Liver (tissue), 9 donors: Measurements from ENCODE around the gene TMEM220. TPM values are rescaled to one million over a fixed set of nuclear protein-coding genes. Genes with fewer than 3 reads are reported as not detected.

Experiments
- DNase-seq: peaks from one replicate; pipeline ENCODE4 v3.0.0-alpha.2; 2017; ENCODE audit warnings: low spot score
- H3K27ac ChIP-seq, 2 donors: one replicate each; pipeline ENCODE4 v1.7.0; 2013; ENCODE audit warnings: inconsistent platforms in 2 of 2, low read length in 2 of 2, control low read depth in 1 of 2, low read depth in 1 of 2, mild to moderate bottlenecking in 1 of 2
- H3K27me3 ChIP-seq, 4 donors: one replicate each; pipeline versions ENCODE4 v1.6.1 to v1.7.0; 2013; ENCODE audit warnings: low read length in 3 of 4, inconsistent platforms in 1 of 4, mild to moderate bottlenecking in 1 of 4, moderate library complexity in 1 of 4; ENCODE audit not compliant: control insufficient read depth in 4 of 4, insufficient read depth in 4 of 4
- H3K36me3 ChIP-seq, 4 donors: one replicate each; pipeline versions ENCODE4 v1.6.1 to v1.7.0; 2013; ENCODE audit warnings: low read length in 3 of 4, mild to moderate bottlenecking in 3 of 4, low read depth in 1 of 4, moderate library complexity in 1 of 4; ENCODE audit not compliant: control insufficient read depth in 4 of 4, insufficient read depth in 3 of 4
- H3K4me1 ChIP-seq, 4 donors: one replicate each; pipeline versions ENCODE4 v1.6.1 to v1.7.0; 2013; ENCODE audit warnings: low read length in 3 of 4, mild to moderate bottlenecking in 3 of 4, moderate library complexity in 1 of 4; ENCODE audit not compliant: control insufficient read depth in 4 of 4, insufficient read depth in 4 of 4
- H3K4me3 ChIP-seq, 3 donors: one replicate each; pipeline versions ENCODE4 v1.6.1 to v1.7.0; 2013; ENCODE audit warnings: low read length in 3 of 3, control low read depth in 1 of 3, low read depth in 1 of 3, mild to moderate bottlenecking in 1 of 3
- H3K9ac ChIP-seq, 2 donors: one replicate each; pipeline ENCODE4 v1.7.0; 2013; ENCODE audit warnings: low read length in 2 of 2, mild to moderate bottlenecking in 2 of 2, moderate library complexity in 2 of 2, control low read depth in 1 of 2, low read depth in 1 of 2
- H3K9me3 ChIP-seq, 4 donors: one replicate each; pipeline versions ENCODE4 v1.6.1 to v1.7.0; 2013; ENCODE audit warnings: low read length in 3 of 4; ENCODE audit not compliant: control insufficient read depth in 4 of 4
- EGR1 ChIP-seq, 2 donors: IDR thresholded peaks; 2 replicates each; pipeline ENCODE4 v1.6.1; 2016 to 2018; ENCODE audit warnings: antibody characterized with exemption in 2 of 2, low read depth in 2 of 2
- FOXA1 ChIP-seq: IDR thresholded peaks from 2 replicates; pipeline ENCODE4 v1.6.1; 2016; ENCODE audit warnings: antibody characterized with exemption
- FOXA2 ChIP-seq: IDR thresholded peaks from 2 replicates; pipeline ENCODE4 v1.6.1; 2016; ENCODE audit warnings: antibody characterized with exemption
- HNF4A ChIP-seq, 2 donors: conservative IDR thresholded peaks; 2 replicates each; pipeline ENCODE4 v1.6.1; 2016; ENCODE audit warnings: antibody characterized with exemption in 2 of 2, mild to moderate bottlenecking in 2 of 2
- HNF4G ChIP-seq: IDR thresholded peaks from 2 replicates; pipeline ENCODE4 v1.6.1; 2016; ENCODE audit warnings: antibody characterized with exemption
- MAX ChIP-seq: IDR thresholded peaks from 2 replicates; pipeline ENCODE4 v1.6.1; 2016; ENCODE audit warnings: antibody characterized with exemption
- RAD21 ChIP-seq, 2 donors: IDR thresholded peaks; 2 replicates each; pipeline ENCODE4 v1.6.1; 2016; ENCODE audit warnings: antibody characterized with exemption in 2 of 2, mild to moderate bottlenecking in 2 of 2
- REST ChIP-seq: IDR thresholded peaks from 2 replicates; pipeline ENCODE4 v1.6.1; 2016; ENCODE audit warnings: antibody characterized with exemption, mild to moderate bottlenecking
- RXRA ChIP-seq, 2 donors: IDR thresholded peaks; 2 replicates each; pipeline ENCODE4 v1.6.1; 2017 to 2018; ENCODE audit warnings: antibody characterized with exemption in 2 of 2, mild to moderate bottlenecking in 1 of 2
- SP1 ChIP-seq: IDR thresholded peaks from 2 replicates; pipeline ENCODE4 v1.6.1; 2018; ENCODE audit warnings: antibody characterized with exemption, mild to moderate bottlenecking
- TAF1 ChIP-seq: conservative IDR thresholded peaks from 2 replicates; pipeline ENCODE4 v1.6.1; 2016; ENCODE audit warnings: antibody characterized with exemption, mild to moderate bottlenecking
- YY1 ChIP-seq: IDR thresholded peaks from 2 replicates; pipeline ENCODE4 v1.6.1; 2016; ENCODE audit warnings: antibody characterized with exemption, mild to moderate bottlenecking
- WGBS: extraction: QIAGEN DNeasy Blood & Tissue Kit; methylation state at CpG from one replicate; pipeline ENCODE4 v1.1.7; 2013; 5-methylcytosine and 5-hydroxymethylcytosine counted together
- polyA plus RNA-seq, 2 donors: library from polyadenylated mRNA; stranded (reverse) in 1 of 2; unstranded in 1 of 2; fragments of 200-250 nt in 1 of 2; fragments of >200 nt in 1 of 2; fragmentation: Nextera tagmentation in 1 of 2; extraction: Ambion mirVana in 1 of 2; gene quantifications; one replicate each; pipeline versions ENCODE4 v1.2.1 to v1.2.3, GENCODE V29; 2013 to 2015
- total RNA-seq, 2 donors: library from RNA; depleted of rRNA; stranded (reverse); fragments of >200 nt; gene quantifications; one replicate each; pipeline ENCODE4 v1.2.3, GENCODE V29; 2014
- TF ChIP-seq, protein P1 (sequence below): IDR thresholded peaks from 2 replicates; pipeline ENCODE4 v1.6.1; 2016; ENCODE audit warnings: antibody characterized with exemption
- TF ChIP-seq, protein P2 (sequence below): IDR thresholded peaks from 2 replicates; pipeline ENCODE4 v1.6.1; 2016; ENCODE audit warnings: antibody characterized with exemption
- TF ChIP-seq, protein P3 (sequence below): fragments of 150-350 bp; IDR thresholded peaks from 2 replicates; pipeline ENCODE4 v1.5.1; 2017; ENCODE audit warnings: improper control_type of control experiment, low read depth, low read length; ENCODE audit not compliant: missing input control
- donor health status: healthy.
- donor health status: healthy.
- donor health status: healthy.
- donor health status: healthy.
- donor health status: healthy.

The TMEM220 gene
- total and polyA plus RNA-seq, 4 donors: 19.6 to 126 (median 28.8) TPM

DNA sequence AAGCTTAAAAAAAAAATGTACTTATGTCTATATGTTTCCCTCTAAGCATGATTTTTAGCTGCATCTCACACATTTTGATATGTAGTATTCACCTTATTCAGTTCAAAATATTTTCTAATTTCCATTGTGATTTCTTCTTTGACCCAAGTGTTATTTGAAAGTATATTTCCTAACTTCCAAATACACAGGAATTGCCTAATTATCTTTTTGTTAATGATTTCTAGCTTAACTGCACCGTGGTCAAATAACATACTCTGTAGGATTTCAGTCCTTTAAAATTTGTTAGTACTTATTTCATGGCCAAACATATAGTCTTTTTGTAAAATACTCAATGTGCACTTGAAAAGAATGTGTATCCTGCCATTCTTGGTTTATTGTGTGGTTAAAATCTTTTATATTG lies 11.3 kb downstream of the TMEM220 start:
- Histone ChIP-seq H3K9me3 (no peaks in the 10 kb centered on the region), H3K4me1 (peaks cover 1 to 20% (median 15%) of the 10 kb centered on the region in 4 donors), H3K27me3 (no peaks in the 10 kb centered on the region), H3K36me3 (peaks cover 2 to 21% (median 6%) of the 10 kb centered on the region in 4 donors), H3K9ac (no peak overlapping the region), H3K4me3 (no peak overlapping the region), H3K27ac (peak overlapping the region; percentile 41 to 46)
- TF ChIP-seq YY1 (peak; percentile 42), FOXA2 (peak; percentile 10), HNF4A (conservative IDR thresholded peaks at IDR 0.05) (peak; percentile 39 to 56), EGR1 (IDR thresholded peaks at IDR 0.05; ENCODE audit: low read depth in 2 of 2) (peak in 1 of 2 donors; percentile 30), SP1 (peak; percentile 32), RXRA (IDR thresholded peaks at IDR 0.05) (peak in 1 of 2 donors; percentile 40), MAX (peak; percentile 30), TAF1 (no peak), FOXA1 (no peak), RAD21 (IDR thresholded peaks at IDR 0.05) (peak in 1 of 2 donors; percentile 13), REST (no peak), HNF4G (no peak)
- TF ChIP-seq, protein P1, sequence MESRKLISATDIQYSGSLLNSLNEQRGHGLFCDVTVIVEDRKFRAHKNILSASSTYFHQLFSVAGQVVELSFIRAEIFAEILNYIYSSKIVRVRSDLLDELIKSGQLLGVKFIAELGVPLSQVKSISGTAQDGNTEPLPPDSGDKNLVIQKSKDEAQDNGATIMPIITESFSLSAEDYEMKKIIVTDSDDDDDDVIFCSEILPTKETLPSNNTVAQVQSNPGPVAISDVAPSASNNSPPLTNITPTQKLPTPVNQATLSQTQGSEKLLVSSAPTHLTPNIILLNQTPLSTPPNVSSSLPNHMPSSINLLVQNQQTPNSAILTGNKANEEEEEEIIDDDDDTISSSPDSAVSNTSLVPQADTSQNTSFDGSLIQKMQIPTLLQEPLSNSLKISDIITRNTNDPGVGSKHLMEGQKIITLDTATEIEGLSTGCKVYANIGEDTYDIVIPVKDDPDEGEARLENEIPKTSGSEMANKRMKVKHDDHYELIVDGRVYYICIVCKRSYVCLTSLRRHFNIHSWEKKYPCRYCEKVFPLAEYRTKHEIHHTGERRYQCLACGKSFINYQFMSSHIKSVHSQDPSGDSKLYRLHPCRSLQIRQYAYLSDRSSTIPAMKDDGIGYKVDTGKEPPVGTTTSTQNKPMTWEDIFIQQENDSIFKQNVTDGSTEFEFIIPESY: no peak
- TF ChIP-seq, protein P2, sequence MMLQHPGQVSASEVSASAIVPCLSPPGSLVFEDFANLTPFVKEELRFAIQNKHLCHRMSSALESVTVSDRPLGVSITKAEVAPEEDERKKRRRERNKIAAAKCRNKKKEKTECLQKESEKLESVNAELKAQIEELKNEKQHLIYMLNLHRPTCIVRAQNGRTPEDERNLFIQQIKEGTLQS: no peak
- TF ChIP-seq, protein P3, sequence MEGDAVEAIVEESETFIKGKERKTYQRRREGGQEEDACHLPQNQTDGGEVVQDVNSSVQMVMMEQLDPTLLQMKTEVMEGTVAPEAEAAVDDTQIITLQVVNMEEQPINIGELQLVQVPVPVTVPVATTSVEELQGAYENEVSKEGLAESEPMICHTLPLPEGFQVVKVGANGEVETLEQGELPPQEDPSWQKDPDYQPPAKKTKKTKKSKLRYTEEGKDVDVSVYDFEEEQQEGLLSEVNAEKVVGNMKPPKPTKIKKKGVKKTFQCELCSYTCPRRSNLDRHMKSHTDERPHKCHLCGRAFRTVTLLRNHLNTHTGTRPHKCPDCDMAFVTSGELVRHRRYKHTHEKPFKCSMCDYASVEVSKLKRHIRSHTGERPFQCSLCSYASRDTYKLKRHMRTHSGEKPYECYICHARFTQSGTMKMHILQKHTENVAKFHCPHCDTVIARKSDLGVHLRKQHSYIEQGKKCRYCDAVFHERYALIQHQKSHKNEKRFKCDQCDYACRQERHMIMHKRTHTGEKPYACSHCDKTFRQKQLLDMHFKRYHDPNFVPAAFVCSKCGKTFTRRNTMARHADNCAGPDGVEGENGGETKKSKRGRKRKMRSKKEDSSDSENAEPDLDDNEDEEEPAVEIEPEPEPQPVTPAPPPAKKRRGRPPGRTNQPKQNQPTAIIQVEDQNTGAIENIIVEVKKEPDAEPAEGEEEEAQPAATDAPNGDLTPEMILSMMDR: no peak
- DNase-seq: no peak
- WGBS: 2% methylated on average over 1 of the region's 1 CpG

DNA sequence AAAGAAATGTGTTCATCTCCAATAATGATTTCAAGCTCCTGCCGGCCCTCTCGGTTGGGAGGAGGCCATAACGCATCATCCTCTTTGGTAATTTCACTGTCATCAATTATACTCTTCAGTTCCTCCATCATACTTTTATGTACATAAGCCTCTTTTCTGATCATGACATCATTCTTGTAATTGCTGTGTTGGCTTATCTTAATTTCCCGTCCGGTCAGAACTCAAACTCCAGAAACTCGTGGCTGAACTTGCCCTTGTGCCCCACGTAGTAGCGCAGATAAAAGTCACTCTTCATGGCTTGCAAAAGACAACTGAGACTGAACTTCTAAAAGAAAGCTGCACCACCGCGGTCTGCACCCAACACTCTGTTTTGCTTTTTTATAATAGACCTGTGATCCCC lies 13.6 kb downstream of the TMEM220 start:
- no peaks in the 10 kb centered on the region for H3K9me3 ChIP-seq
- TF ChIP-seq HNF4G: no peak
- TF ChIP-seq HNF4A (conservative IDR thresholded peaks at IDR 0.05): peak; percentile 36 to 47
- TF ChIP-seq, protein P3: no peak
- peak in 1 of 2 donors; percentile 7 for TF ChIP-seq RXRA (IDR thresholded peaks at IDR 0.05)
- H3K9ac ChIP-seq: no peak overlapping the region
- no peaks in the 10 kb centered on the region for H3K27me3 ChIP-seq
- DNase-seq: no peak
- no peak overlapping the region for H3K4me3 ChIP-seq
- peaks cover 6 to 30% (median 20%) of the 10 kb centered on the region in 4 donors for H3K36me3 ChIP-seq
- WGBS: 75% methylated on average over 10 of the region's 10 CpGs
- no peak overlapping the region for H3K27ac ChIP-seq
- H3K4me1 ChIP-seq: peaks cover 1 to 20% (median 15%) of the 10 kb centered on the region in 4 donors
